OCI-LY7 (cell line): ENCODE results near the gene DLG5. TPM values are rescaled to one million over a fixed set of nuclear protein-coding genes. Genes with fewer than 3 reads are reported as not detected.
A peak's percentile ranks its signal among the peaks of the same experiment; 100 is the strongest.

ENCODE experiments used
- BruUV-seq: library from RNA; stranded (reverse); fragments of 400-500 nt; replicated peaks from 2 replicates; lab custom pipeline; 2021; lab: Mats Ljungman, UMichigan
- CTCF ChIA-PET: fragments of 300-600 bp; sonication (Branson Sonifier 250); formaldehyde crosslinking; loops from one replicate; lab custom pipeline; 2022; ENCODE audit warnings: antibody characterized with exemption; ENCODE audit not compliant: unreplicated experiment; lab: Charles Lee
- POLR2A ChIA-PET: fragments of 300-600 bp; sonication (Branson Sonifier 250); formaldehyde crosslinking; loops from one replicate; lab custom pipeline; 2022; ENCODE audit warnings: antibody characterized with exemption; lab: Charles Lee
- DNase-seq: peaks from one replicate; pipeline ENCODE4 v3.0.0-alpha.2; 2015; ENCODE audit warnings: low spot score
- H2AFZ ChIP-seq: fragments of 200-600 bp; sonication (generic), shearing (Covaris generic); 2 replicates; pipeline ENCODE4 v1.6.1; 2014; ENCODE audit warnings: mild to moderate bottlenecking, antibody characterized with exemption, low read length, moderate library complexity
- H3K27ac ChIP-seq: fragments of 200-600 bp; sonication (generic); 2 replicates; pipeline ENCODE4 v1.5.1; 2014; ENCODE audit warnings: mixed run types, low read depth, mild to moderate bottlenecking, moderate library complexity, low read length, inconsistent platforms; ENCODE audit not compliant: poor library complexity, severe bottlenecking
- H3K36me3 ChIP-seq: fragments of 200-600 bp; sonication (generic); 2 replicates; pipeline ENCODE4 v1.6.1; 2014; ENCODE audit warnings: mild to moderate bottlenecking, antibody characterized with exemption, low read length, moderate library complexity, mixed read lengths; ENCODE audit not compliant: insufficient read depth
- H3K4me1 ChIP-seq: fragments of 200-600 bp; sonication (generic); 2 replicates; pipeline ENCODE4 v1.5.1; 2014; ENCODE audit warnings: mild to moderate bottlenecking, low read length; ENCODE audit not compliant: insufficient read depth, poor library complexity, severe bottlenecking
- H3K4me2 ChIP-seq: fragments of 200-600 bp; sonication (generic); 2 replicates; pipeline ENCODE4 v1.6.1; 2014; ENCODE audit warnings: mild to moderate bottlenecking, low read length
- H3K4me3 ChIP-seq: fragments of 200-600 bp; sonication (generic); 2 replicates; pipeline ENCODE4 v1.5.1; 2014; ENCODE audit warnings: mild to moderate bottlenecking, low read depth, low read length; ENCODE audit not compliant: poor library complexity, severe bottlenecking
- H3K79me2 ChIP-seq: fragments of 200-600 bp; sonication (generic); 2 replicates; pipeline ENCODE4 v1.6.1; 2016; ENCODE audit warnings: low read depth, mild to moderate bottlenecking, low read length, moderate library complexity, mixed read lengths; ENCODE audit not compliant: insufficient read depth
- H3K9me2 ChIP-seq: fragments of 200-600 bp; sonication (generic); 2 replicates; pipeline ENCODE4 v1.6.1; 2016; ENCODE audit warnings: mild to moderate bottlenecking, low read length, mixed read lengths; ENCODE audit not compliant: insufficient read depth
- H3K9me3 ChIP-seq: fragments of 200-600 bp; sonication (generic); 2 replicates; pipeline ENCODE4 v1.6.1; 2014; ENCODE audit warnings: mild to moderate bottlenecking, mixed run types, low read length, mixed read lengths
- H4K20me1 ChIP-seq: fragments of 200-600 bp; sonication (generic); 2 replicates; pipeline ENCODE4 v1.6.1; 2014; ENCODE audit warnings: mild to moderate bottlenecking, antibody characterized with exemption, low read length, moderate library complexity, mixed read lengths; ENCODE audit not compliant: insufficient read depth
- EZH2phosphoT487 ChIP-seq: fragments of 200-600 bp; sonication (generic); IDR thresholded peaks from 2 replicates; pipeline ENCODE4 v1.6.1; 2018; ENCODE audit warnings: low read depth, borderline replicate concordance, mild to moderate bottlenecking, mixed run types, antibody characterized with exemption, low read length, moderate library complexity, mixed read lengths
- intact Hi-C: fragments of 100-400 bp; cut with micrococcal nuclease; formaldehyde crosslinking; loops from one replicate; pipeline ENCODE4 v1.10.0; 2022; ENCODE audit not compliant: unreplicated experiment
- total RNA-seq, 2 experiments: library from RNA; depleted of rRNA in 1 of 2; stranded (reverse); fragments of >200 nt in 1 of 2; shearing (Covaris generic) in 1 of 2; gene quantifications; 2 replicates each; pipeline ENCODE4 v1.2.3, GENCODE V29; 2014 to 2022
- TF ChIP-seq, protein P1 (sequence below): fragments of 200-600 bp; sonication (generic); conservative IDR thresholded peaks from 2 replicates; pipeline ENCODE4 v1.5.1; 2014; ENCODE audit warnings: mild to moderate bottlenecking, antibody characterized with exemption, low read length, moderate library complexity, mixed read lengths

Gene DLG5
- total RNA-seq, 2 experiments from 2014 or later, result 0.27 TPM; not detected in 1

DNA sequence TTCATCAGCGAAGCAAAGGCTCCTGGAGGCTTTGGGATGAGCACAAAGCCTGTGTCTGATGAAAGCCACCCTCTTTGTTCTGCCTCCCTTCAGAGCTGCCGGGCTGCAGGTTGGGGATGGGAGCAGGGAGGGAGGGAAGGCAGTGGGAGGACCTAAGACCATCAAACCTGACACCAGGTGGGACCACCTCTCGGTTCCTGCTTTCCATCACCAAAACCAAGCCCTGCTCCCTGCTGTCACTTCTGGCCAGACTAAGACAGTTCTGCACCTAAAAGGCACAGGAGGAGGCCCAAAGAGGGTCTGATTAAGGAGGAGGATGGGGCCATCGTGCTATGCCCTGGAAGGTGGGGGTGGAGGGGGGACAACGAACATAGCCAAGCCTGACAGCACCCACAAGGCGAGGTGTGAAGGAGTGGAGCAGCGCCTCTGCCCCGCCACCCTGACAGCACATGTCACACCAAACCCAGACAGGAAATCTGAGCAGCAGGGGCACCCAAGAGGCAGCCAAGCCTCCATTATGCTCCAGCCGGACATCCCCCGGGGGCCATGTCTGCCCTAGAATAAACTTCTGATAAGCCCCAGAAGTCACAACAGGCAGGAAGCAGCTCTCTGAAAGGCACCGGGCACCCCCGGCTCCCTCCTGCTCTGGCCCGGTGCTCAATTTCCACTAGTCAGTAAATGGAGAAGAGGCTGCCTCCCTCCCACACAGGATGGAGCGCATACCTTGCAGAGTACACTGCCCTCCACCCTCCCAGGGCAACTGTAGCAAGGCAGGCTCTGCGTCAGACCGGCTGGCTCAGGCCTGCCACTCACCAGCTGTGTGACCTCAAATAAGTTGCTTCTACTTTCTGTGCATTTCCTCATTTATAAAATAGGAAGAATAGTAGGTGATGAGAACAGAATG is 48.9 kb downstream of the DLG5 start:
- Histone ChIP-seq H3K79me2 (no peaks in the 10 kb centered on the region), H3K36me3 (no peaks in the 10 kb centered on the region), H4K20me1 (no peaks in the 10 kb centered on the region), H3K4me3 (no peak overlapping the region), H3K9me3 (no peaks in the 10 kb centered on the region), H3K4me2 (peak overlapping the region; percentile 5; the same call in 1 of the 2 replicates), H3K4me1 (peaks cover 26% of the 10 kb centered on the region), H2AFZ (peak overlapping the region; percentile 43), H3K9me2 (no peaks in the 10 kb centered on the region), H3K27ac (no peak overlapping the region)
- intact Hi-C loops, result no loop called here
- ChIA-PET POLR2A (interaction anchor here (1.4 kb wide), 1 partner anchor 8 kb away, joined by 3 read pairs; no protein-coding TSS in a partner anchor), CTCF (interaction anchor here (1.1 kb wide), 1 partner anchor 152 kb away, joined by 3 read pairs; the partner anchor contains the start of gene POLR3A)
- BruUV-seq, result no TSS peak
- peak; percentile 35 for DNase-seq
- TF ChIP-seq EZH2phosphoT487, result no peak
- TF ChIP-seq, protein P1, sequence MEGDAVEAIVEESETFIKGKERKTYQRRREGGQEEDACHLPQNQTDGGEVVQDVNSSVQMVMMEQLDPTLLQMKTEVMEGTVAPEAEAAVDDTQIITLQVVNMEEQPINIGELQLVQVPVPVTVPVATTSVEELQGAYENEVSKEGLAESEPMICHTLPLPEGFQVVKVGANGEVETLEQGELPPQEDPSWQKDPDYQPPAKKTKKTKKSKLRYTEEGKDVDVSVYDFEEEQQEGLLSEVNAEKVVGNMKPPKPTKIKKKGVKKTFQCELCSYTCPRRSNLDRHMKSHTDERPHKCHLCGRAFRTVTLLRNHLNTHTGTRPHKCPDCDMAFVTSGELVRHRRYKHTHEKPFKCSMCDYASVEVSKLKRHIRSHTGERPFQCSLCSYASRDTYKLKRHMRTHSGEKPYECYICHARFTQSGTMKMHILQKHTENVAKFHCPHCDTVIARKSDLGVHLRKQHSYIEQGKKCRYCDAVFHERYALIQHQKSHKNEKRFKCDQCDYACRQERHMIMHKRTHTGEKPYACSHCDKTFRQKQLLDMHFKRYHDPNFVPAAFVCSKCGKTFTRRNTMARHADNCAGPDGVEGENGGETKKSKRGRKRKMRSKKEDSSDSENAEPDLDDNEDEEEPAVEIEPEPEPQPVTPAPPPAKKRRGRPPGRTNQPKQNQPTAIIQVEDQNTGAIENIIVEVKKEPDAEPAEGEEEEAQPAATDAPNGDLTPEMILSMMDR, result no peak

DNA sequence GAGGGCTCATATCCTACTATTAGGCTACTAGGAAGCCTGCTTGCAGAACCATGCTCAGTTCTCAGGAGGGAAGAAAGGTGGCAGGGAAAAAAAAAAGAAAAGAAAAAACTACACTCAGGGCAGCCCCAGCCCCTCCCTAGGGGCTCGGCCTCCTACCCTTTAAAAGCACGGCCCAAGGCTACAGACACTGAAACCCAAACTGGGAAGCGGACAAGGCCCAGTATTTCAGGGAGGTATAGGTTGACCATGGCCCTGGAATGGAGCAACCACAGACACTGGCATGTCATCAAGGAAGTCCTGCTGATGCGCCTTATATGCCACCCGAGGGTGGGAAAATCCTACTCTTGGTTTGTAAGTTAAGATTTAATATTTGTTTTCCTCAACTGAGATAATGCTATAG is 50.8 kb downstream of the DLG5 start:
- Histone ChIP-seq H4K20me1 (no peaks in the 10 kb centered on the region), H3K9me3 (no peaks in the 10 kb centered on the region), H3K27ac (no peak overlapping the region), H2AFZ (no peak overlapping the region), H3K36me3 (no peaks in the 10 kb centered on the region), H3K4me2 (no peak overlapping the region), H3K79me2 (no peaks in the 10 kb centered on the region), H3K9me2 (no peaks in the 10 kb centered on the region), H3K4me1 (peaks cover 26% of the 10 kb centered on the region), H3K4me3 (no peak overlapping the region)
- TF ChIP-seq EZH2phosphoT487, result no peak
- TF ChIP-seq, protein P1, result no peak
- no peak for DNase-seq
- intact Hi-C loops, result no loop called here
- POLR2A ChIA-PET, result interaction anchor here (0.6 kb wide), 1 partner anchor 350 kb away, joined by 3 read pairs; no protein-coding TSS in a partner anchor
- CTCF ChIA-PET, result no interaction called here
- BruUV-seq, result no TSS peak

DNA sequence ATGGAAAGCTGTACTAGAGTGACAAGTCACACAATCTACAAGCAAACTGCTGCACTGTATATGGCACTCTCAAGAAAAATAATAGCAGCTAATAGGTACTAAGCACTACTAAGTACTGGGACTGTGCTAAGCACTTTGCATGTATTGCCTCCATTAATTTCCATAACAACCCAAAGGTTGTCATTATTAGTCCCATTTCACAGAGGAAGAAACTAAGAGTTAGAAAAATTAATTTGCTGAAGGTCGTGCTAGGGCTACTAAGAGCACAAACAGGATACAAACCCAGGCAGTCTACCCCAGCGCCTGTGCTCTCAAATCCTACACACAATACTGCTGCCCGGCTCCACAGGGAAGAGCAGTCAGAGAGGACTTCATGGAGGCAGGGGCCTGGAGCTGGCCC is 51.7 kb downstream of the DLG5 start:
- Histone ChIP-seq H3K4me2 (no peak overlapping the region), H3K9me2 (no peaks in the 10 kb centered on the region), H3K36me3 (no peaks in the 10 kb centered on the region), H3K4me3 (no peak overlapping the region), H2AFZ (no peak overlapping the region), H3K4me1 (peaks cover 26% of the 10 kb centered on the region), H4K20me1 (no peaks in the 10 kb centered on the region), H3K27ac (no peak overlapping the region), H3K79me2 (no peaks in the 10 kb centered on the region), H3K9me3 (no peaks in the 10 kb centered on the region)
- DNase-seq, result no peak
- BruUV-seq, result no TSS peak
- intact Hi-C loops, result no loop called here
- ChIA-PET CTCF (no interaction called here), POLR2A (interaction anchor here (0.6 kb wide), 1 partner anchor 349 kb away, joined by 3 read pairs; no protein-coding TSS in a partner anchor)
- TF ChIP-seq, protein P1, result no peak
- TF ChIP-seq EZH2phosphoT487, result no peak
